Fibroblast of pulmonary artery (primary cell): Measurements from ENCODE around the gene KRTAP3-2.

Source experiments
- DNase-seq: peaks from one replicate; pipeline ENCODE4 v3.0.0-alpha.2; 2010; ENCODE audit warnings: low read depth
- H3K4me3 ChIP-seq: replicated peaks from 2 replicates; pipeline ENCODE4 v1.5.1; 2011; ENCODE audit warnings: low read depth, mild to moderate bottlenecking, control low read depth, low read length, moderate library complexity
- TF ChIP-seq, protein P1 (sequence below): IDR thresholded peaks from 2 replicates; pipeline ENCODE4 v1.5.1; 2011; ENCODE audit warnings: mild to moderate bottlenecking, control low read depth, low read length, inconsistent platforms; ENCODE audit errors: missing control alignments

The KRTAP3-2 gene

DNA sequence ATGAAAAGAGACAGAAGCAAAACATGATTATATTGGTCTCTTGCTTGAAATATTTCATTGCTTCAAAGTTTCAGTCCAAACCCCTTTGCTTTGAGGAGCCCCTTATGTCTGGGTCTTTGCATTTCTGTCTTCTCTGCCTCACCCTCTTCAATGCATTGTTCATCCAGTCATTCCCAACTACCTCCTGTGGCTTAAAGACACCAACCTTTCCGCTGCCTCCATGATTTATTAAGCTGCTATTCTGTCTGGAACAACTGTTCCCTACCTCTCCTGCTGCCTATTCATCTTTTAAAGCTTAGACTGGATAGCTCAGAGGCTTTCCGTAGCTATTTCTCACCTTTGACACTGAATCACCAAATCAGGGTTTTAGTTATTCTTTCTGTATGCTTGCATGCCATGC, 2.3 kb downstream of the KRTAP3-2 start:
- no peak for DNase-seq
- no peak overlapping the region for H3K4me3 ChIP-seq
- TF ChIP-seq, protein P1, sequence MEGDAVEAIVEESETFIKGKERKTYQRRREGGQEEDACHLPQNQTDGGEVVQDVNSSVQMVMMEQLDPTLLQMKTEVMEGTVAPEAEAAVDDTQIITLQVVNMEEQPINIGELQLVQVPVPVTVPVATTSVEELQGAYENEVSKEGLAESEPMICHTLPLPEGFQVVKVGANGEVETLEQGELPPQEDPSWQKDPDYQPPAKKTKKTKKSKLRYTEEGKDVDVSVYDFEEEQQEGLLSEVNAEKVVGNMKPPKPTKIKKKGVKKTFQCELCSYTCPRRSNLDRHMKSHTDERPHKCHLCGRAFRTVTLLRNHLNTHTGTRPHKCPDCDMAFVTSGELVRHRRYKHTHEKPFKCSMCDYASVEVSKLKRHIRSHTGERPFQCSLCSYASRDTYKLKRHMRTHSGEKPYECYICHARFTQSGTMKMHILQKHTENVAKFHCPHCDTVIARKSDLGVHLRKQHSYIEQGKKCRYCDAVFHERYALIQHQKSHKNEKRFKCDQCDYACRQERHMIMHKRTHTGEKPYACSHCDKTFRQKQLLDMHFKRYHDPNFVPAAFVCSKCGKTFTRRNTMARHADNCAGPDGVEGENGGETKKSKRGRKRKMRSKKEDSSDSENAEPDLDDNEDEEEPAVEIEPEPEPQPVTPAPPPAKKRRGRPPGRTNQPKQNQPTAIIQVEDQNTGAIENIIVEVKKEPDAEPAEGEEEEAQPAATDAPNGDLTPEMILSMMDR, result no peak

DNA sequence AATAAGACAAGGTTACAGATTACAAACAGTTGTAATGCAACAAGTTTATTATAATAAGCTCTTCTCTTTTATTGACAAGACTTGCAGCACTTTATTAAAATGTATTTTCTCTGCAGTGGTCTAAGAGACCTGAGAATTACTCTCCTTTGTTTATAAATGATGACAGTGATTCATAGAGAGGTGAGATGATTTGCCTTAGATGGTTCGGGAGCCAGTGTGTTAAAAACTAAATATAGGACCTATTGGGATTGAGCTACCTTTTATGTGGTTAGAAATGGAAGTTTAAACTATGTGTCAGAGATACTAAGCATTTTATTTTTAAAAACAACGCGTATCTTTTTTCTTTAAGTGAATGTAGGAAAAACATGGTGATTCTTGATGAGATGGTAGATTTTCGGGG, 2.9 kb downstream of the KRTAP3-2 start:
- TF ChIP-seq, protein P1, result no peak
- no peak for DNase-seq
- no peak overlapping the region for H3K4me3 ChIP-seq

DNA sequence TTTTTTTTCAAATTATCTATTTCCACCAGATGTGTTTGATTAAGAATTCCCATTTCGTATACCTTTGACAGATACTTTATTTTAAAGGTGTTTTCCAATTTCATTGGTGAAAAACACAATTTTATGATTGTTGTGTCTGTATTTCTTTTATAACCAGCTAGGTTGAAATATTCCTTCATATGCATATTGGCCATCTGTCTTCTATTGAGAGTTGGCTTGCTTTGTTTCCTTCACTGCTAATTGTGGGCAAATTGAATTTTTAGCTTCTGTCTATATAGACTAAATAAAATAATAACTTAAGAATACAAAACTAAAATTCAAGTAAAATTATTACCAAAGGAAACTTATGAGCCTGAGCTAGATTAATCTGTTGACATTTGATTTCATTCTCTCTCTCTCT, 4.6 kb downstream of the KRTAP3-2 start:
- H3K4me3 ChIP-seq, result no peak overlapping the region
- DNase-seq, result no peak
- TF ChIP-seq, protein P1, result no peak

DNA sequence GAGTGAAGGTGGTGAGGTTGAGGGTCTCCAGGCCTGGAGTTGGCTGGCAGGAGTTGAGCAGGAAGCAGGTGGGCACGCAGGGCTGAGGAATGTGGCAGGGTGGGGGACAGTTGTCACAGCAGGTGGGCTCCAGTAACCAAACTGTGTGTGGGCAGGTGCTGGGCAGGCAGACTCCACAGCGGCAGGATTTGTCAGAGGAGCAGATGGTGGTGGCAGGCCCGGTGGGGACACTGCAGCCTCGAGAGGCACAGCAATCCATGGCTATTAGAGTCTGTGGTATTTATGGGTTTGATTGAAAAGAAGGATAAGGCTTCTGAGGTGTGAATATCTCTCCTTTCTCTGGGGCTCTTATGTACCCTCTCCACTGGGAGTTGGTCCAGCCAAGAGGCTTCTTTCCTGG, 5.9 kb downstream of the KRTAP3-2 start, which contains the start of gene KRTAP3-3:
TSS of gene KRTAP3-3 (minus strand) at position 326 of the 400 bp plus-strand sequence. CDS start at position 259, 67 bp downstream.
- no peak within 1 kb of the TSS for H3K4me3 ChIP-seq
- no peak for DNase-seq
- TF ChIP-seq, protein P1, result no peak

DNA sequence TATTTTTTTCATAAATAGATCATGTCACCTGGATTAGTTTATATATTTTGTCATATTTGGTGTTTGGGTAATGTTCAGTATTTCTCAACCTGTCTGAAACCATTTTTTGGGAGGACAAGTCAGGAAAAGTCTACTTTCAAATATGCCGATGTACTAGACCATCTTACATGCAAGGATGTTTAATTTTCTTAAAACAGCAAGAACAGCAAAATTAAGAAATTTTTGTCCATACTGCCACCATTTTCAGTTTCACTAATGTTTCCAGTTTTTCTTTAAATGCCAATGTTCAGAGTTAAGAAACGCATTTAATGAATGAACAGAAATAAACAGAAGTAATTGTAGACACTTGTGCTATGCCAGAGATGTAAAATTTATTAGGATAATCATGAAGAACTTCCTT, 6.6 kb downstream of the KRTAP3-2 start:
- DNase-seq, result no peak
- TF ChIP-seq, protein P1, result no peak
- H3K4me3 ChIP-seq, result no peak overlapping the region

DNA sequence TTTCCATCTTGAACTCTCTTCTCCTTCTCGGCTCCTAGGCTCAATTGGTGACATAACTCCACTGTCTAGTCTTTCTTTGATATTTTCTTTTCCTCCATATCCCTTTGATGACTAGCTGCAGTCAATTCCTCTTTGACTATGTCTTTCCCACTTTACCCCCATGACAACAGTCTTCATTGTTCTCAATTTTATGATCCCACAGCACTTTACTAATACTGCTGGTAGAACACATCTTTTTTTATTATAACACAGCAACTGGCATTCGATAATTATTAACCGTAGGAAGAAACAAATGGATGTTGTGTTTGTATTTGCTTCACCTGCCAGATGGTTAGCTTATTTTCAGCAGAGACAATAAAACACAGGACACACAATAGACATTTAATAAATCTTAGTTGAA, 7.0 kb downstream of the KRTAP3-2 start:
- TF ChIP-seq, protein P1, result no peak
- H3K4me3 ChIP-seq, result no peak overlapping the region
- DNase-seq, result no peak

DNA sequence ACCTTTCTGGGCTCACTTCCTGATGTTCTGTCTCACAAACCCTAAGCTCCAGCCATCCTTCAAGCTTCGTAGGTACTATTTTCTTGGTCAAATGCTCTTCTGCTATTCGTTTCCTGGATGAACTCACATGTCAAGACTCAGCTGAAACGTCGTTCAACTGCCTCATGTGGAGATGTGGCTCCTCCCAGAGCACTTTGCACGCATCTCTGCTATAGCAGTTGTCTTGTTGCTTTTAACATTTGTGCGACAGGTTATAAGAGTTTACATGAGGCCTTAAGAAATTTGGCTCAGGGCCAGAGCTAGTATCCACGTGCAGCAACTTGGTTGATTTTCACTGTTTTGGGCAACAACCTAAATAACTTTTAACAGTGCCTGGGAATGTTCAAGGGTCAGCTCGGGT, 12.8 kb downstream of the KRTAP3-2 start:
- TF ChIP-seq, protein P1, result no peak
- H3K4me3 ChIP-seq, result no peak overlapping the region
- no peak for DNase-seq
